Natural killer cell (primary cell): ENCODE results near the gene ABHD5. TPM values are rescaled to one million over a fixed set of nuclear protein-coding genes. Genes with fewer than 3 reads are reported as not detected.

ENCODE experiments used
- ATAC-seq, 3 donors: fragments of 150-1000 bp in 2 of 3; fragments of 200-7000 bp in 1 of 3; cut with Tn5 transposase; 1 replicate in 1 of 3; 2 replicates in 2 of 3; pipeline ENCODE4 v1.10.0; 2021; ENCODE audit warnings: mild to moderate bottlenecking in 2 of 3, moderate library complexity in 2 of 3
- DNase-seq, 2 donors: peaks; one replicate each; pipeline versions ENCODE4 v3.0.0 to v3.0.0-alpha.2; 2013 to 2021; ENCODE audit warnings: mixed read lengths in 1 of 2
- H3K27ac ChIP-seq: one replicate; pipeline ENCODE4 v1.5.1; 2013; ENCODE audit warnings: mild to moderate bottlenecking, low read length
- H3K27me3 ChIP-seq: one replicate; pipeline ENCODE4 v1.6.1; 2013; ENCODE audit warnings: low read length; ENCODE audit not compliant: control insufficient read depth, insufficient read depth
- H3K36me3 ChIP-seq: one replicate; pipeline ENCODE4 v1.6.1; 2013; ENCODE audit warnings: low read length; ENCODE audit not compliant: control insufficient read depth, insufficient read depth
- H3K4me1 ChIP-seq: one replicate; pipeline ENCODE4 v1.6.1; 2013; ENCODE audit warnings: low read length; ENCODE audit not compliant: control insufficient read depth, insufficient read depth
- H3K4me3 ChIP-seq: one replicate; pipeline ENCODE4 v1.5.1; 2013; ENCODE audit warnings: low read length
- H3K9me3 ChIP-seq: one replicate; pipeline ENCODE4 v1.6.1; 2013; ENCODE audit warnings: low read length; ENCODE audit not compliant: control insufficient read depth, insufficient read depth
- H3K27ac Mint-ChIP-seq, 2 donors: one replicate each; pipeline ENCODE4 v1.8.0; 2022; ENCODE audit warnings: mild to moderate bottlenecking in 2 of 2, mixed read lengths in 2 of 2, moderate library complexity in 1 of 2
- H3K27me3 Mint-ChIP-seq, 2 donors: one replicate each; pipeline ENCODE4 v1.8.0; 2022; ENCODE audit warnings: low read depth in 2 of 2, mixed read lengths in 2 of 2
- H3K36me3 Mint-ChIP-seq: one replicate; pipeline ENCODE4 v1.8.0; 2022; ENCODE audit warnings: mixed read lengths
- H3K4me1 Mint-ChIP-seq, 2 donors: one replicate each; pipeline ENCODE4 v1.8.0; 2022; ENCODE audit warnings: mixed read lengths in 2 of 2
- H3K4me3 Mint-ChIP-seq: one replicate; pipeline ENCODE4 v1.8.0; 2022; ENCODE audit warnings: mild to moderate bottlenecking, moderate library complexity, mixed read lengths
- H3K9me3 Mint-ChIP-seq, 2 donors: one replicate each; pipeline ENCODE4 v1.8.0; 2022; ENCODE audit warnings: mixed read lengths in 2 of 2
- CTCF ChIP-seq: fragments of 200-600 bp; IDR thresholded peaks from one replicate; pipeline ENCODE4 v1.8.0; 2022; ENCODE audit warnings: antibody characterized with exemption
- WGBS: methylation state at CpG from one replicate; pipeline ENCODE4 v1.1.7; 2013; ENCODE audit warnings: missing lambda C conversion rate; ENCODE audit not compliant: insufficient coverage; 5-methylcytosine and 5-hydroxymethylcytosine counted together
- intact Hi-C: fragments of 100-400 bp; cut with micrococcal nuclease; formaldehyde crosslinking; loops from one replicate; pipeline ENCODE4 v1.14.2; 2022
- total RNA-seq, 4 donors: library from RNA; stranded (reverse); fragments of 120-200 nt in 1 of 4; gene quantifications; one replicate each; pipeline versions ENCODE4 v1.2.3 to v1.2.4, GENCODE V29; 2013 to 2022

ABHD5 gene
- total RNA-seq, 3 donors from 2014 or later (not counting 1 experiment from before 2014, with no cell fraction given), result 14.1 to 58.6 (median 16.6) TPM

- Histone ChIP-seq H3K27ac (no peak overlapping the region), H3K27me3 (no peaks in the 10 kb centered on the region), H3K4me3 (no peak overlapping the region), H3K4me1 (no peaks in the 10 kb centered on the region), H3K36me3 (peaks cover 16% of the 10 kb centered on the region), H3K9me3 (no peaks in the 10 kb centered on the region)
- Mint-ChIP-seq H3K36me3 (peaks cover under 1% of the 10 kb centered on the region), H3K4me1 (peaks cover 0 to 6% of the 10 kb centered on the region in 2 donors), H3K27ac (no peak overlapping the region), H3K27me3 (no peaks in the 10 kb centered on the region), H3K4me3 (no peak overlapping the region), H3K9me3 (no peaks in the 10 kb centered on the region)
- WGBS, result 93% methylated on average over 2 of the region's 2 CpGs
- intact Hi-C loops, result no loop called here
- DNase-seq, result no peak
- ATAC-seq, result no peak
- TF ChIP-seq CTCF, result no peak
These were observed 16.5 kb downstream of the ABHD5 start for GRCh38 chr3:43707266-43707665.

GRCh38 chr3:43707998-43708397, 17.3 kb downstream of the ABHD5 start:
- Histone ChIP-seq H3K27me3 (no peaks in the 10 kb centered on the region), H3K36me3 (peaks cover 16% of the 10 kb centered on the region), H3K4me1 (no peaks in the 10 kb centered on the region), H3K27ac (no peak overlapping the region), H3K4me3 (no peak overlapping the region), H3K9me3 (no peaks in the 10 kb centered on the region)
- Mint-ChIP-seq H3K27me3 (no peaks in the 10 kb centered on the region), H3K4me1 (peaks cover 0 to 6% of the 10 kb centered on the region in 2 donors), H3K9me3 (no peaks in the 10 kb centered on the region), H3K4me3 (no peak overlapping the region), H3K27ac (no peak overlapping the region), H3K36me3 (peaks cover 8% of the 10 kb centered on the region)
- no peak for TF ChIP-seq CTCF
- DNase-seq, result no peak
- no peak for ATAC-seq
- intact Hi-C loops, result no loop called here

- Histone ChIP-seq H3K4me3 (no peak overlapping the region), H3K27ac (no peak overlapping the region), H3K4me1 (no peaks in the 10 kb centered on the region), H3K9me3 (no peaks in the 10 kb centered on the region), H3K36me3 (peaks cover 20% of the 10 kb centered on the region), H3K27me3 (no peaks in the 10 kb centered on the region)
- no peak overlapping the region for H3K27ac Mint-ChIP-seq
- intact Hi-C loops, result no loop called here
- peaks cover 0 to 6% of the 10 kb centered on the region in 2 donors for H3K4me1 Mint-ChIP-seq
- no CpG with 5 or more reads among the region's 1 CpG for WGBS
- TF ChIP-seq CTCF, result no peak
- H3K4me3 Mint-ChIP-seq, result no peak overlapping the region
- no peak for ATAC-seq
- no peak for DNase-seq
- H3K36me3 Mint-ChIP-seq, result peaks cover 9% of the 10 kb centered on the region
- no peaks in the 10 kb centered on the region for H3K27me3 Mint-ChIP-seq
- H3K9me3 Mint-ChIP-seq, result no peaks in the 10 kb centered on the region
These were observed 18.3 kb downstream of the ABHD5 start for GRCh38 chr3:43709022-43709421.

- ATAC-seq, result no peak
- H3K27me3 ChIP-seq, result no peaks in the 10 kb centered on the region
- no peaks in the 10 kb centered on the region for H3K27me3 Mint-ChIP-seq
- no peak overlapping the region for H3K4me3 ChIP-seq
- H3K4me1 Mint-ChIP-seq, result peaks cover 0 to 6% of the 10 kb centered on the region in 2 donors
- no peaks in the 10 kb centered on the region for H3K9me3 ChIP-seq
- H3K36me3 Mint-ChIP-seq, result peaks cover 9% of the 10 kb centered on the region
- H3K4me1 ChIP-seq, result no peaks in the 10 kb centered on the region
- H3K27ac ChIP-seq, result no peak overlapping the region
- peaks cover 29% of the 10 kb centered on the region for H3K36me3 ChIP-seq
- H3K4me3 Mint-ChIP-seq, result no peak overlapping the region
- no peaks in the 10 kb centered on the region for H3K9me3 Mint-ChIP-seq
- DNase-seq, result no peak
- no peak for TF ChIP-seq CTCF
- intact Hi-C loops, result no loop called here
- H3K27ac Mint-ChIP-seq, result no peak overlapping the region
These were observed 19.9 kb downstream of the ABHD5 start for GRCh38 chr3:43710607-43711006.
